GM21447 (cell line): ENCODE data around the gene PLIN4.
"Not testable (repeated sequence)": the region's sequence is repeated elsewhere in the genome, so short reads cannot be mapped to it uniquely, and the experiment has no call there.

Source experiments
- ATAC-seq: cut with Tn5 transposase; IDR thresholded peaks from one replicate; pipeline ENCODE4 v1.9.1; 2021; ENCODE audit not compliant: unreplicated experiment

The PLIN4 gene

GRCh38 chr19:4548238-4548584 is 29.9 kb upstream of the PLIN4 start:
- no peak for ATAC-seq

- ATAC-seq: no peak
Measured at GRCh38 chr19:4547303-4548237, 29.3 kb upstream of the PLIN4 start.

- no peak for ATAC-seq
Measured at GRCh38 chr19:4543842-4544647, 25.8 kb upstream of the PLIN4 start.

- ATAC-seq: no peak
Measured at GRCh38 chr19:4542896-4543841, 24.9 kb upstream of the PLIN4 start.

- not testable (repeated sequence) for ATAC-seq
Measured at GRCh38 chr19:4541806-4542145, 23.5 kb upstream of the PLIN4 start.

DNA sequence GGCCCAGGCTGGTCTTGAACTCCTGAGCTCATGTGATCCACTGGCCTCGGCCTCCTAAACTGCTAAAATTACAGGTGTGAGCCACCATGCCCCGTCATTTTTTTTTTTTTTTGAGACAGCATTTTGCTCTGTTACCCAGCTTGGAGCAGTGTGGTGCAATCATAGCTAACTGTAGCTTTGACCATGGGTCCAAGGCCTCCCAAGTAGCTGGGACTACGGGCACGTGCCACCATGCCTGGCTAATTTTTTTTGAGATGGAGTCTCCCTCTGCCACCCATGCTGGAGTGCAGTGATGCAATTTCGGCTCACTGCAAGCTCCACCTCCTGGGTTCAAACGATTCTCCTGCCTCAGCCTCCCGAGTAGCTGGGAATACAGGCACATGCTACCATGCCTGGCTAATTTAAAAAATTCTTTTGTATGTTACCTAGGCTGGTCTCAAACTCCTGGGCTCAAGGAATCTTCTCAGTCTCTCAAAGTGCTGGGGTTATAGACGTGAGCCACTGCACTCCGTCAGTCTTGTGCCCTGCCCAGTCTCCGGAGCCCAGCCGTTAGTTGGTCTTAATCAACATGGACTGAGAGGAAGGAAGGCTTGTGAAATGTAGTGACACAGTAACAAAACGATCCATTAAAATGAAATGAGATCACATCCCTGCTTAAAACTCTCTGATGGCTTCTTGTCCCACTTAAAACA is 23.0 kb upstream of the PLIN4 start:
- no peak for ATAC-seq

DNA sequence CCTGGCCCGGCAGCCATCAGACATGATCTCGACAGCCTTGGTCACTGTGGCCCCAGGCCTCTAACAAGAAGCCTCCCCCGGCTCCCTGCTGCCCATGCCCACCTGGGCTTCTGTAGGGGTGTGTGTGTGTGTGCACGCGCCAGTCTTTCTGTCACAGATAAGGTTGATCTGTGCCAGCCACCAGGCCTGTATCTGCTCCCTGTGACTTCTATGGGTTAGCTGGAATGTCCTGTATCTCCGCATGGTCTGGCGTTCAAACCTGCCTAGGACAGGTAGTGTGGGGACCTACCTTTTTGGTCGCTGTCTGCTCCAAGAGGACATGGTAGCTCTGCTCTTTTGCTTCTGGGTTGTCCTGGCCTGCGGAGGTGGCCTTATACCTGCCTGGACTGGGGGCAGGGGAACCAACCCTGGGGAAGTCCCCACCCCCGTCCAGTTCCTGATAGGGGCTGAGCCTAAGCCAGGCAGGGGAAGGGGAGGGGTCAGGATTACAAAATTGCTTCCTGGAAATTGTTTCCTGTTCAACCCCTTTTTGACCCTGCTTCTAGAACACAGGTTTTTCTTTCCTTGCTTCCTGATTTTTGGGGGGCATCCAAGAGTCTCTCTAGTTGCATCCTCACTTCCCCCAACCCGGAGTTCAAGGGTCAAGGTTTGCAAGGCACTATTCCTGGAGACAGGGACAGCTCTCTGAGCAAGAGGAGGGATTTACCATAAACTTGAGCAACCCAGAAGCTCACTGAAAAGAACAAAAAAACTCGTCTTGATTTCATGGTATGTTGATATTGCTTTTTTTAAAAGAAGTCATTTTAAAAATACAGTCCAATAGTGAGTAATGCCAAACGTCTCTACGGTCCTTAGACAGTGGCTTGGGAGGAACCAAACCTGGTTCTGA is 21.7 kb upstream of the PLIN4 start, which contains the start of gene LRG1:
Gene LRG1, minus strand, starts transcription at position 344 of the 889 bp plus-strand sequence. Its CDS starts 23 bp downstream, at position 321.
- no peak for ATAC-seq

DNA sequence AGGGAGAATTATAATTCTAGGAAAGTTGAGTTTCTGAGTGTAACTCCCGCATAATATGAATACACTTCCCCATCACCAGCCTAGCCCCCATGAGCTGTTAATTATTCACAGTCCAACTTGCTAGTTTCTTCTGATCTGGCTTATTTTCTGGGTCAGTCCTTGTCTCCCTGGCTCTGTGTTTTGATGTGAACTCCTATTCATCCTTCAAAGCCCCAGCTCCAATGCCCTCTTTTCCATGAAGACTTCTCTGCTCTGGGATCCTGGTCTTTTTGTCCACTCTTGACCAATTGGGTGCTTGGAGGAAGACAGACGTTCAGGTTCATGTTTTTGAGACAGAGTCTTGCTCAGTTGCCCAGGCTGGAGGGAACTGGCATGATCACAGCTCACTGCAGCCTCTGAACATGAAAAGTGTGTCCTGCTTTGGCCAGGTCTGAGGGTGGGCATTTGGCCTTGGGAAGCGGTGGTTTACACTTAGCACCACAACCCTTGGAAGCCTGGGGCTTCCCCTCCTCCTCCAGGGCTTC is 20.9 kb upstream of the PLIN4 start:
- ATAC-seq: no peak

- ATAC-seq: no peak
Measured at GRCh38 chr19:4538601-4538954, 20.3 kb upstream of the PLIN4 start.

DNA sequence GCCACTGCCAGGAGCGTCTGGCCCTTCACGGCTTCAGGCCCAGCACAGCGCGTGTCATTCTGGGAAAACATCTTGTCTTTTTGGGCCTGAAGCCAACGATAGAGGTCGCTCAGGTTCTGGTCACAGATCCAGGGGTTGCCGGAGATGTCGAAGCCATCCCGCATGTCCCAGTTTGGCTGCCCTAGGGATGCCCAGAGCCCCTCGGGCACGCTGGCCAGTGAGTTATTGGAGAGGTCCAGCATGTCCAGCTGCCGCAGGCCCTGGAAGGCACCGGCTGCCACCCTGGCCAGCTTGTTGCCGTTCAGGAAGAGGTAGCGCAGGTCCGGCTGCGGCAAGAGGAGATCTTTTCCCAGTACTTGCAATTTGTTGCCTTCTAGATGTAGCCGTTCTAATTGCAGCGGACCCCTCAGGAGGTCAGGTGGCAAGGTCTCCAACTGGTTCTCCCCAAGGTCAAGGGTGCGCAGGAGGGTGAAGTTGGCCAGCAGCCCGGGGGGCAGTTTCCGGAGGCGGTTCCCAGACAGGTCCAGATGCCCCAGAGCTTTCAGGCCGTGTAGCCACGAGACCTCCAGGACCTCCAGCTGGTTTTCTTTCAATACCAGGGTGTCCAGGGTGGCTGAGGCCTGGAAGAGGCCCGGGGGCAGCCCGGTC is 19.8 kb upstream of the PLIN4 start:
- no peak for ATAC-seq

DNA sequence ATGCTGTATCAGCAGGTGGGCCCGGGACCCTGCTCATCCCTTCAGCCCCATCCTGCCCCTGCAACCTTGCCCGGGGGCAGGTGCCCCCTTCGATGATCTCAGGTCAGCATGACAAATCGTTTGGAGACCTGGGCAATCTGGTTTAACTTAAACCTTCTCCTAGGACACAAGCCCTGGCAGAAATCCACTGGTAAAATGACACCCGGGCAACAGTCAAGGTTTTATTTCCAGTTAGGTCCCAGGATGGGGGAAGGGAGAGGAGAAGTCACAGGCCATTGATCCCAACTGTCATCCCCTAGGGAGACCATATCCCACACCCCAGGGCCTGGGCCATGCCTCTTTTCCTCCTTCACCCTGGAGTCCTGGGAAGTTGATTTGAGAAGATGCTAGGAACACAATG is 18.5 kb upstream of the PLIN4 start:
- ATAC-seq: no peak

DNA sequence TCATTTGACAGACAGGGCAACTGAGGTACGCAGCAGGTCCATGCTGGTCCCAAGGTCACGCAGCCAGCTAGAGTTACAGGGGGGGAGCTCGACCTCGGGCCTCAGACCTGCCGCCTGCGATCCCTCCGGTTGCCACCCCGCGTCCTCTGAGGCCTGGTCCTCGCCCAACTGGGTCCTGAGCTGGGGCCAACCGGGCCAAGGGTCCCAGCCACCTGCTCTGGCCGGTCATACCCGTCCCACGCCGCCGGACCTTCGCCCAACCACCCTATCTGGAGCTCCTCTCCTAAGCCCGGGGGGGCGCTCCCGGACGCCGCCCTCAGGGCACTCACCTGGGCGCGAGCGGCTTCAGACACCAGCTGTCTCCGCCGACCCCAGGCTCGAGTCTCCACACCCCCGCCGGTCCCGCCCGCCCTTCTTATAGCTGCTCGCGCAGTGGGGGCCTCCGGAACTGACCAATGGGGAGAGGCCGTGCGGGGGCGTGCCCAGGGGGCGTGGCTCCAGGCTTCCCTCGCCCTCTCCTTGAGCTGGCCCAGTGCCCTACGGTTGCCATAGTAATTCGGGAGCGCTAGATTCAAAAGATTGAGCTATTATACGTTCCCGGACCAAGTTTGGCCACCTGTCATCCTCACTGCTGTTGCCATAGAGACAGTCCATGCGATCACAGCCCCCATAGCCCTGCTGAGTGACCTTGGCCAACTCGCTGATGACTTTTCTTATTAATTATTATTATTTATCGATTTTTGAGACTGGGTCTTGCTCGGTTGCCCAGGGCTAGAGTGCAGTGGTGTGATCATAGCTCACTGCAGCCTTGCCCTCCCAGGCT is 16.8 kb upstream of the PLIN4 start, which contains the start of gene PLIN5:
Gene PLIN5, minus strand, starts transcription at position 389 of the 823 bp plus-strand sequence. CDS start 1,150 bp downstream, outside the sequence.
- no peak for ATAC-seq

GRCh38 chr19:4533835-4534424 is 15.6 kb upstream of the PLIN4 start:
- no peak for ATAC-seq

DNA sequence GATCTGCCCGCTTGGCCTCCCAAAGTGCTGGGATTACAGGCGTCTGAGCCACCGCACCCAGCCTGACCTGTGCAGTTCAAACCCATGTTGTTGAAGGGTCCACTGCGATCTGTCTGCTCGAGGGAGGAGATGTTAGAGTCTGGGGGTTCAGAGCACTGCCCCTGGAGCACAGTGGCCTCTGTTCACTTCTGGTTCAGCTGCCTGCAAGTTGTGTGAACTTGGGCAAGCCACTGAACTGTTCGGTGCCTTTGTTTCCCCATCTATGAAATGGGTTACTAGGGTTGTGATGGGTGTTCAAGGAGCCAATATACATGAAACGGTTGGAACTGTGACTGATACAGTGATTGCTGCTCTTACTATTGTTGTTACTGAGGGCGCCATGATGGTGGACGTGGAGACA is 15.0 kb upstream of the PLIN4 start:
- ATAC-seq: no peak

- no peak for ATAC-seq
Measured at GRCh38 chr19:4531562-4532165, 13.4 kb upstream of the PLIN4 start.

DNA sequence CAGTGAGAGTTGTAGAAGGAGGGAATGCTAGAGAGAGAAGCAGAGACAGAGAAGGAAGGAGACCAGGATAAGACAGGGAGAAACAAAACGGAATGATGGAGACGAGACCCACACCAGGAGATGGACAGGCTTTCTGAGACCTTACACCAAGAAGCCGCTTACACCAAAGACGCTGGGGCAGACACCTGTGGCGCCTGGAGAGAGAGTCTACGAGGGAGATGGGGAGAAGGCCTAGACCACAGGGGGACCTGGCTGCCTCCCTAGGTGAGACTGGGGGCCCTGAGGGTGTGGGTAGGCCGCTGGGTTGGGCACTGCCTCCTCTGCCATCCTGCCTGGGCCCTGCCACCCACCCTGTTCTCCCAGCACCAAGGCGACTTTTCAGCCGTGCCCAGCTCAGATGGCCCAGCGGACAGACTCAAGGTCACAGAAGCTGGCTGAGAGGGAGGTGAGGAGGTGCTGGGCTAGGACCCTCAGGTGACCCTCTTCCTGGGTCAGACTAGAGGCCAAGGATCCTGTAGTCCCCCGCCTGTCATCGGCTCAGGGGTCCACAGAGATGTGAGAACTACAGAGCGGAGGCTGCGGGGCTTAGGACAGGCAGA is 11.7 kb upstream of the PLIN4 start:
- ATAC-seq: no peak

DNA sequence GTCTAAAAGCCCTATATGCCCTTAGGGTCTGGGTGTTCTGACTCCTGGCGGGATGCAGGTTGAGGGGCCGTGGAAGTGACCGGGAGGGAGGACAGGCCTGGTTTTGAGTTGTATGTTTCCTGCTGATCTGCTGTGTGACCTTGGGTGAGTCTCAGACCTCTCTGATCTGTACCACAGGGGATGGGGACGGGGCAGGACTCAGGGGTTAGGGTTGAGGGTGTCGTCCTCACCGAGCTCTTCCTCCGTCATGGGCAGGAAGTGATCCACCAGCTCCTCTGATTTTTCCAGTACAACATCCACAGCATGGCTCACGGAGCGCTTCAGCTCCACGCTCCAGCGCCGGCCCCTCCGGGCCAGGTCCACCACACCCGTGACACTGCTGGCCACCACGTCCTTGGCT is 10.6 kb upstream of the PLIN4 start:
- ATAC-seq: no peak
